Midbrain (tissue), 1 donor: Measurements from ENCODE around the gene CPSF3.
"Not testable (repeated sequence)": the region's sequence is repeated elsewhere in the genome, so short reads cannot be mapped to it uniquely, and the experiment has no call there.

ENCODE experiments used
- DNase-seq: peaks from one replicate; lab custom pipeline; 2025; lab: John Stamatoyannopoulos, UW

CPSF3 gene

GRCh38 chr2:9466147-9466683 is 42.8 kb downstream of the CPSF3 start:
- no peak for DNase-seq

DNA sequence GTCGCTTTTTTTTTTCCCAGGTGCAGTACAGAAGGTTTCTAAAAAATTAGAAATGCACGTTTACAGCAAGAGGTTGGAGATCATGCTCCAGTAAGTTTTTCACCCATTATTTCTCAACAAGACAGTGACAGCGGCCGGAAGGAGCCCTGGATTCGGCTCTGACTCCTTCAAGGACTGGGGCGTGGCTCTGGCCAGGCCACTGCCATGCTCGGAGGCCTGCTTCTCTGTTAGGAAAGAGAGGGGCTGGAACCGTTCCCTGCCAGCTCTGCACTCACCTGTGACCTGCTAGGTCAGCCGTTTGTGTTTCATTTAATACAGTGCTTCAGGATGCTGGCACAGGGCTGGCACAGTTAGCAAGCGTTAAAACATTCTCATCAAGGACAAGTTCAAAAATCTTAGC is 44.2 kb downstream of the CPSF3 start:
- DNase-seq: no peak

DNA sequence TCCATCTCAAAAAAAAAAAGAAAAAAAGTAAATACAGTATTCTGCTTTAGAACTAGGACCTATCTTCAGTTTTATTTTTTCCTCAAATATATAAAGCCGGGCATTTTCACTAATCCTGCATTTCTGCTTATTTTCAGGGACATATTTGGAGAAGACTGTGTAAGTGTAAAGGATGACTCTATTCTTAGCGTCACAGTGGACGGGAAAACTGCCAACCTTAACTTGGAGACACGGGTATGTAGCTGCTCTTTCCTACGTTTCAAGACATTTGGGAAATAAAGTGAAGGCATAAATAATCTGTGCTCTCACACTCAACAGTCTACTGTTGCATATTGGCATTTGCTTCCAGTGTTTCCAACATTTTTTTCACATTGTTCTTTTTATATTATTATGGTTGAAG is 47.8 kb downstream of the CPSF3 start:
- no peak for DNase-seq

- DNase-seq: no peak
Observed at GRCh38 chr2:9472511-9472910, 49.1 kb downstream of the CPSF3 start.

- DNase-seq: no peak
Observed at GRCh38 chr2:9473308-9473984, 50.0 kb downstream of the CPSF3 start.

GRCh38 chr2:9473985-9474360 is 50.5 kb downstream of the CPSF3 start:
- DNase-seq: peak; percentile 26

DNA sequence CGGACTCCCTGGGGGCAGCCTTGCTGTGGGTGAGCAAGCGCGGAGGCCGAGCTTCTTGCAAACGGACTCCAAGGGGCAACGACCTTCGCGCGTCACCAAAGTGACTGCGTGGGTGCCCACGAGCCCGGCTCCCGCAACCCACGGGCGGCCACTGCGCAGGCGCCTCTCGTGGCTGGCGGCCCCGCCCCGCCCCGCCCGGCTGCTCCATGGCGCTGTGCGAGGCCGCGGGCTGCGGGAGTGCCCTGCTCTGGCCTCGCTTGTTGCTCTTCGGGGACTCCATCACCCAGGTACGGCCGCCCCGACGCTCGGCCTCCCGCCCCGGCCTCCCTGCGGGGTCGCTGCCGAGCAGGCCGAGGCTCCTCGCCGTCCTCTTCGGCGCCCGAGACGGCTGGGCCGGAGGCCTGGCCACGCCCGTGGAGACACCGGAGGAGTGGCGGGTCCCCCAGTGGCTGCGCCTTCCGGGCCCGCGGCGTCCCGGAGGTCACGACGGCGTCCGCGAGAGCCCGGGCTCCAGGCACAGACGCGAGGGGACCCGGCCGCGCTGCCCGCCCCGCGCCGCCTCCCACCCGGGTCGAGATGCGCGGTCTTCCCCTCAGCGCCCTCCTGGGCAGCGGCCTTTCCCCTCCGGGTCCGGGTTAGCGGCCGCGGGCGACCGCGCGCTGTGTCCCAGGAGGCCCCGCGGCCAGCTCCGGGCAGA is 51.1 kb downstream of the CPSF3 start, which contains the start of gene IAH1:
TSS of gene IAH1 (plus strand) at position 191 of the 697 bp plus-strand sequence. CDS start at position 207, 16 bp downstream.
- peak; percentile 66 for DNase-seq

DNA sequence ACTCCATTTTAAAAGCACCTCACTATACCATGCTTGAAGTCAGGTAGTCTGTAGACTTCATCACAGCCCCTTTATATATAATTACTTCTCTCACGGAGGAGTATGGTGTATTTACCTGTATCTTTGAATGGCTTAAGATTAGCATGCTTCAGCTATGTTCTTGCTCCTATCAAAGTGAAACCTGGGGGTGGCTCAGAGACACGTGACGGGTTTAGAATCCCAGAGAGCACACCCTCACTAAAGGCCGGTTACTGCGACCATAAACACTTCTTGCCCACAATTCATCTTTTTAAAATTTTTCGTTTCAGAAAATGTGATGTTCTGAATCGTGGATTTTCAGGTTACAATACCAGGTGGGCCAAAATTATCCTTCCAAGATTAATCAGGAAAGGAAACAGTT is 54.5 kb downstream of the CPSF3 start:
- no peak for DNase-seq

- DNase-seq: no peak
Observed at GRCh38 chr2:9478526-9478925, 55.1 kb downstream of the CPSF3 start.

DNA sequence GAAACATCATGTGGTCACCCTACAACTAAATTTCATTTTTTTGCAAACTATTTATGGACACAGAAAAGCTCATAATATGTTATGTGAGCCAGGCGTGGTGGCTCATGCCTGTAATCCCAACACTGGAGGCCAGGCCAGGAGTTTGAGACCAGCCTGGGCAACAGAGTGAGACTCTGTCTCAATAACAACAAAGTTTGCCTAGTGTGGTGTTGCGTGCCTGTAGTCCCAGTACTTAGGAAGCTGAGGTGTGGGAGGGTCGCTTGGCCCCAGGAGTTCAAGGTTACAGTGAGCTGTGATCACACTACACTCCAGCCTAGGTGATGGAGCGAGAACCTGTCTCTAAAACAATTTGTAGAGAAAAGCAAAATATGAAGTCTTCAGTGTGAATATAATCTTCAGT is 56.7 kb downstream of the CPSF3 start:
- DNase-seq: no peak

GRCh38 chr2:9483107-9483506 is 59.7 kb downstream of the CPSF3 start:
- no peak for DNase-seq

GRCh38 chr2:9484533-9484932 is 61.1 kb downstream of the CPSF3 start:
- no peak for DNase-seq

DNA sequence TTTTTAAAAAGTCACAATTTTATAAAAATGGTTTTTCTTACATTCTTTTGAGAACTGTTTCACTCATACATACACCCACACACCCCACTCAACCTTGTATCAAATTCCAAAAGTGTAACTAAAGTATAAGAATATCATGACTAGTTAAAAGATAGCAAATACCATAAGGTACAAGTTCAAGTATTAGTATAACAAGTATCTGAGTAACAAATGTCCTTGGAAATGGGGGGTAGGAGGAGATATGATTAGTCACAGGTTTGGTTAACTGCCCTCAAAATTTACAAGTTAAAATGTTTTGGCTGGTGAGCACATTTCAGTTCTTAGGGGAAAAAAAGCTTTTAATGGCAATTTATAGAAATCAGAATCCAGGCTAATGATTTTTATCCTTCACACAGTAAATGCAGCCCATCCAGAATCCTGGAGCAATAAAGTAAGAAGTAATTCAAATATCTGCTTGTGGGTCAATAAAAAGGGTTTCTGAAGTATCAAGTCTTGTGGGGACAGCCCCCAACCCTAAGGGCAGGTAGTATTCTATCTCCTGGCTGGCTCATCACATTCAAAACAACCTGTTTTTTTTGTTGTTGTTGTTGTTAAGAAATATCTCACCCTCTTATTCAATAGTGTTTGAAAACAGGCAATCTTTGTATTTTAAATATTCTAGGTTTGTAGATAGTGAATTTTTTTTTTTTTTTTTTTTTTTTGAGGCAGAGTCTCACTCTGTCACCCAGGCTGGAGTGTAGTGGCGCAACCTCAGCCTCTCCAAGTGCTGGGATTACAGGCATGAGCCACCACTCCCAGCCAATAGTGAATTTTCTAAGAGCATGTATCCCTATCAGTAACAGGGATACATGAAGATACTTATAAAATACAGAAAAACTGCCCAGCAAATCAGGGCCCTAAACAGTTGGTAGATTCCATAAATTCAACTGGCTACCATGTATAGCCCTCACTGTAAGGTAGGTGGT is 65.4 kb downstream of the CPSF3 start:
- DNase-seq: no peak

GRCh38 chr2:9490789-9491188 is 67.3 kb downstream of the CPSF3 start:
- no peak for DNase-seq

DNA sequence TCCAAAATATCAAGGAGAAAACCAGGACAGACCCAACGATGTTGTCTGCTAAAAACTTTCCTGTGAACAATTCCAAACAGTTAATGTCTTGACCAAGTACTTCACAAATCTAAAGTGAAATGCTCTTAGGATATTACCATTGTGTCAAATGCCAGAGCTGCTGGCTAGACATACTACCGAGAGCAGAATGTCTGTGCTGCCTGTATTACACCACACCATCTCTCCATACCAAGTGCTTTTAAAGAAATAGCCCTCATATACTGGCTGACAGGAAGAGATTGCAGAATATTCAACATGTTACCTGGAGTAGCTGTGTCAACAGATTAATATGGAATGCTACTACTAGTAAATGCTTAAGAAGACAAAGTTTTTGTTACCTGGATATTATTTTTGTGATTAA is 69.5 kb downstream of the CPSF3 start:
- DNase-seq: no peak

- no peak for DNase-seq
Observed at GRCh38 chr2:9493478-9493877, 70.0 kb downstream of the CPSF3 start.

GRCh38 chr2:9494081-9494480 is 70.6 kb downstream of the CPSF3 start:
- DNase-seq: no peak

- no peak for DNase-seq
Observed at GRCh38 chr2:9497017-9497416, 73.6 kb downstream of the CPSF3 start.

- no peak for DNase-seq
Observed at GRCh38 chr2:9498210-9498609, 74.8 kb downstream of the CPSF3 start.

DNA sequence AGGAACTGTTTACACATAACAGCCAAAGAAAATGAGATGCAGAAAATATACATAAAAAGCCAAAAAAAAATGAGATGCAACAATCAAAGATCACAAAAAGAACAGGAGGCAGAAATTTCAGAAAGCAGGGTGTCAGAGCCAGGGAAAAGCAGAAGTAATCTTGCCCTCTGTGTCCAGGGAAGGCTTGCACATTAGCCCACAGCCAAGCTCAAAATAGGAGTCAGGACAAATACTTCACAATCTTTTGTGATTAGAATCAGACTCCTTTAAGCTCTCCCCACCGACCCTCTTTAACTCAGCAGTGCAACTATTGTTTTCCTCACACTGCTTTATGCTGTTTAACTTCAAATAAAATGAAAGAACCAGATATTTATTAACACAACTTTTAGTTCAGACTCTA is 85.5 kb downstream of the CPSF3 start:
- DNase-seq: no peak

- not testable (repeated sequence) for DNase-seq
Observed at GRCh38 chr2:9513946-9514345, 90.5 kb downstream of the CPSF3 start.

DNA sequence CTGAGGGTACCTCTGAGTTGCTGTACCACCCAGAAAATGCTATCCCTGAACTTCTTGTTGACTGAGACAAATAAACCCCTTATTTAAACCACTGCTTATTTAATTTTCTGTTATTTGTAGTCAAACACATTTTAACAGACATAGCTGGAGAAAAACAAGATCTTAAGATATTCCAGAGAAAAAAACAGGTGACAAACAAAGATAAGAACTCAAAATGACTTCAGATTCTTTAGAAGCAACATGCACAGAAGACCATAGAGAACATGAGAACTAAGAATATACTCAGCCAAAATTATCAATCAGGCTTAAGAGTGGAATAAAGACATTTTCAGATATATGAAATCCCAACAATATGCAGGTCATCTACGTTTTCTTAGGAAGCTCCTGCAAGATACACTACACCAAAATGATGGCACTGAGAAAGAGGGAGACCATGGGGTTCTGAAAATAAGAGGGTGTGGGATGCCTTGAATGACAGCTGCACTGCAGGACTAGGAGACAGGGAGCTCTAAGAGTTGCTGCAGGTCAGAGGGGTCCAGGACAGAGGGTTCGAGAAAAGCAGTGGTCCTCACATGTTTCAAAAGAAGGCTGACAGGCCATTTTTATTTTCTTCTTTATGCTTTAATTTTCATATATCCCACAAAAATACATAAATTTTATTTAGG is 93.8 kb downstream of the CPSF3 start:
- DNase-seq: no peak
